SK-N-SH (cell line): Measurements from ENCODE around the gene SLPI. TPM values are rescaled to one million over a fixed set of nuclear protein-coding genes. Genes with fewer than 3 reads are reported as not detected.

Source experiments
- CTCF ChIA-PET: fragments of 300-600, 350-600 bp; formaldehyde crosslinking; extraction: SDS; loops from one replicate; lab custom pipeline; 2021; lab: Yijun Ruan, JAX
- POLR2A ChIA-PET: fragments of 350-600 bp; sonication (Branson Sonifier 250); formaldehyde crosslinking; extraction: SDS; loops from one replicate; lab custom pipeline; 2020; ENCODE audit warnings: antibody characterized with exemption, inconsistent platforms; lab: Yijun Ruan, JAX
- DNase-seq: peaks from one replicate; pipeline ENCODE4 v3.0.0; 2012
- H2AFZ ChIP-seq: fragments of 200-600 bp; sonication (generic); 2 replicates; pipeline ENCODE4 v1.8.1; 2016; ENCODE audit warnings: antibody characterized with exemption, mild to moderate bottlenecking, low read depth
- H3F3A ChIP-seq: fragments of 200-600 bp; sonication (generic); replicated peaks from 2 replicates; pipeline ENCODE3; 2016; ENCODE audit warnings: antibody characterized with exemption, mild to moderate bottlenecking; ENCODE audit not compliant: insufficient read depth
- H3K27ac ChIP-seq, 2 experiments: fragments of 200-500 bp in 1 of 2; fragments of 200-600 bp in 1 of 2; sonication (Bioruptor generic) in 1 of 2; sonication (generic), shearing (Covaris generic) in 1 of 2; 2 replicates each; pipeline versions ENCODE4 v1.5.1 to v1.6.1; 2014 to 2016; ENCODE audit warnings: low read depth in 2 of 2, inconsistent platforms in 1 of 2, low read length in 1 of 2, mild to moderate bottlenecking in 1 of 2, mixed read lengths in 1 of 2
- H3K27me3 ChIP-seq: fragments of 200-600 bp; sonication (generic), shearing (Covaris generic); 2 replicates; pipeline ENCODE4 v1.6.1; 2016; ENCODE audit warnings: mixed run types; ENCODE audit not compliant: insufficient read depth
- H3K36me3 ChIP-seq, 2 experiments: fragments of 200-500 bp in 1 of 2; fragments of 200-600 bp in 1 of 2; sonication (Bioruptor generic) in 1 of 2; sonication (generic) in 1 of 2; replicated peaks in 1 of 2; 2 replicates each; pipeline versions ENCODE3 to v1.5.1; 2014 to 2016; ENCODE audit warnings: low read length in 1 of 2, mild to moderate bottlenecking in 1 of 2; ENCODE audit not compliant: insufficient read depth in 2 of 2, control insufficient read depth in 1 of 2
- H3K4me1 ChIP-seq, 2 experiments: fragments of 200-500 bp in 1 of 2; fragments of 200-600 bp in 1 of 2; sonication (Bioruptor generic) in 1 of 2; sonication (generic), shearing (Covaris generic) in 1 of 2; 2 replicates each; pipeline versions ENCODE4 v1.5.1 to v1.6.1; 2014 to 2016; ENCODE audit warnings: low read depth in 1 of 2, low read length in 1 of 2, mixed run types in 1 of 2; ENCODE audit not compliant: insufficient read depth in 2 of 2, control insufficient read depth in 1 of 2
- H3K4me2 ChIP-seq: fragments of 200-600 bp; sonication (generic), shearing (Covaris generic); 2 replicates; pipeline ENCODE4 v1.6.1; 2017; ENCODE audit warnings: mixed run types
- H3K4me3 ChIP-seq, 2 experiments: fragments of 200-500 bp in 1 of 2; fragments of 200-600 bp in 1 of 2; sonication (Bioruptor generic) in 1 of 2; sonication (generic), shearing (Covaris generic) in 1 of 2; 2 replicates each; pipeline versions ENCODE4 v1.5.1 to v1.8.1; 2014 to 2016; ENCODE audit warnings: low read depth in 2 of 2, inconsistent platforms in 1 of 2, low read length in 1 of 2, mild to moderate bottlenecking in 1 of 2, mixed read lengths in 1 of 2, moderate library complexity in 1 of 2
- H3K79me2 ChIP-seq: fragments of 200-600 bp; sonication (generic); 2 replicates; pipeline ENCODE4 v1.8.1; 2017; ENCODE audit warnings: mild to moderate bottlenecking; ENCODE audit not compliant: insufficient read depth
- H3K9ac ChIP-seq: fragments of 200-600 bp; sonication (generic); 2 replicates; pipeline ENCODE4 v1.6.1; 2017; ENCODE audit warnings: mixed run types
- H3K9me2 ChIP-seq: fragments of 200-600 bp; sonication (generic); 2 replicates; pipeline ENCODE4 v1.6.1; 2017; ENCODE audit warnings: mixed run types
- H3K9me3 ChIP-seq: fragments of 200-600 bp; sonication (generic); 2 replicates; pipeline ENCODE4 v1.6.1; 2017; ENCODE audit warnings: mixed run types, mild to moderate bottlenecking, moderate library complexity
- H4K20me1 ChIP-seq: fragments of 200-600 bp; sonication (generic); 2 replicates; pipeline ENCODE4 v1.6.1; 2017; ENCODE audit warnings: mild to moderate bottlenecking, mixed run types; ENCODE audit not compliant: insufficient read depth
- EP300 ChIP-seq, 2 experiments: IDR thresholded peaks; 2 replicates each; pipeline versions ENCODE4 v1.4.0 to v1.6.1; 2012; ENCODE audit warnings: borderline replicate concordance in 1 of 2, low read depth in 1 of 2, low read length in 1 of 2
- EZH2phosphoT487 ChIP-seq: fragments of 200-600 bp; sonication (generic); IDR thresholded peaks from 2 replicates; pipeline ENCODE4 v1.6.1; 2017; ENCODE audit warnings: low read depth, mixed run types, mild to moderate bottlenecking, antibody characterized with exemption, moderate library complexity, borderline replicate concordance
- GATA2 ChIP-seq: sonication (generic); formaldehyde crosslinking; IDR thresholded peaks from 2 replicates; pipeline ENCODE4 v1.5.0; 2020; ENCODE audit warnings: mild to moderate bottlenecking, missing genetic modification reagents
- JUND ChIP-seq: IDR thresholded peaks from 2 replicates; pipeline ENCODE4 v1.4.0; 2012
- MEF2A ChIP-seq: IDR thresholded peaks from 2 replicates; pipeline ENCODE4 v1.4.0; 2012; ENCODE audit warnings: low read depth, borderline replicate concordance
- NRF1 ChIP-seq: IDR thresholded peaks from 2 replicates; pipeline ENCODE4 v1.6.1; 2012; ENCODE audit warnings: low read depth, mild to moderate bottlenecking, low read length
- POLR2AphosphoS5 ChIP-seq: IDR thresholded peaks from 2 replicates; pipeline ENCODE4 v1.6.1; 2012; ENCODE audit warnings: low read depth, low read length
- RAD21 ChIP-seq: IDR thresholded peaks from 2 replicates; pipeline ENCODE4 v1.6.1; 2012; ENCODE audit warnings: mild to moderate bottlenecking, low read length
- TEAD4 ChIP-seq: IDR thresholded peaks from 2 replicates; pipeline ENCODE4 v1.4.0; 2012; ENCODE audit warnings: mild to moderate bottlenecking, borderline replicate concordance; ENCODE audit not compliant: insufficient read depth
- WGBS: methylation state at CpG from one replicate; pipeline ENCODE4 v1.1.6; 2017; ENCODE audit warnings: low lambda C conversion rate; 5-methylcytosine and 5-hydroxymethylcytosine counted together
- polyA plus RNA-seq, 3 experiments: library from polyadenylated mRNA; depleted of rRNA; stranded (reverse); fragments of >200 nt; gene quantifications; 2 replicates each; pipeline ENCODE4 v1.2.3, GENCODE V29; 2012
- TF ChIP-seq, protein P1 (sequence below): IDR thresholded peaks from 2 replicates; pipeline ENCODE4 v1.6.1; 2012; ENCODE audit warnings: mild to moderate bottlenecking, low read depth, low read length, moderate library complexity
- TF ChIP-seq, protein P2 (sequence below): fragments of 150-350 bp; IDR thresholded peaks from 2 replicates; pipeline ENCODE4 v1.6.1; 2017; ENCODE audit warnings: antibody characterized with exemption, low read length, low read depth, borderline replicate concordance
- TF ChIP-seq, protein P3 (sequence below): IDR thresholded peaks from 2 replicates; pipeline ENCODE4; 2012
- TF ChIP-seq, protein P4 (sequence below): IDR thresholded peaks from 2 replicates; pipeline ENCODE4 v1.4.0; 2012; ENCODE audit warnings: low read depth, borderline replicate concordance

The SLPI gene
- polyA plus RNA-seq, 1 of the 3 experiments (the other 2 are of a cell fraction) = not detected

DNA sequence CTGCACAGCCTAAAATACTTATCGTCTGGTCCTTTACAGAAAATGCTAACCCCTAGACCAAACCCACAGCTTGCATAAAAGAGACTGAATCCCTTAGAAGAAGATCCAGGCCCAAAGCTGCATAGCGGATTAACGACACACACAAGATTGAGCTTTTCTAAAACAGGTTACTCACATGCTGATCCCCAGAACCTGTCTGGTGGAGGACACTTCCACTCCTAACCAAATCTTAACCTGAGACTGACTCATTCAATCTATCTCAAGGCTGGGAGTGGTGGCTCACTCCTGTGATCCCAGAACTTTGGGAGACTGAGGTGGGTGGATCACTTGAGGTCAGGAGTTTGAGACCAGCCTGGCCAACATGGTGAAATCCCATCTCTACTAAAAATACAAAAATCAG, 2.8 kb upstream of the SLPI start:
- TF ChIP-seq GATA2 = no peak
- TF ChIP-seq NRF1 = no peak
- H3K4me3 ChIP-seq = no peak overlapping the region
- WGBS = 57% methylated on average over 3 of the region's 3 CpGs
- no peaks in the 10 kb centered on the region for H4K20me1 ChIP-seq
- no peaks in the 10 kb centered on the region for H3K79me2 ChIP-seq
- no peaks in the 10 kb centered on the region for H3K36me3 ChIP-seq
- no peaks in the 10 kb centered on the region for H3F3A ChIP-seq
- H3K9me2 ChIP-seq = no peaks in the 10 kb centered on the region
- H2AFZ ChIP-seq = no peak overlapping the region
- no peak overlapping the region for H3K27ac ChIP-seq
- DNase-seq = no peak
- CTCF ChIA-PET = interaction anchor here (1.3 to 1.4 kb wide), 2 partner anchors 34 to 36 kb away, joined by 3 to 5 read pairs; no protein-coding TSS in a partner anchor
- peaks cover 50% of the 10 kb centered on the region for H3K27me3 ChIP-seq
- no peaks in the 10 kb centered on the region for H3K9me3 ChIP-seq
- no peak overlapping the region for H3K4me2 ChIP-seq
- POLR2A ChIA-PET = no interaction called here
- no peak overlapping the region for H3K9ac ChIP-seq
- no peaks in the 10 kb centered on the region for H3K4me1 ChIP-seq

DNA sequence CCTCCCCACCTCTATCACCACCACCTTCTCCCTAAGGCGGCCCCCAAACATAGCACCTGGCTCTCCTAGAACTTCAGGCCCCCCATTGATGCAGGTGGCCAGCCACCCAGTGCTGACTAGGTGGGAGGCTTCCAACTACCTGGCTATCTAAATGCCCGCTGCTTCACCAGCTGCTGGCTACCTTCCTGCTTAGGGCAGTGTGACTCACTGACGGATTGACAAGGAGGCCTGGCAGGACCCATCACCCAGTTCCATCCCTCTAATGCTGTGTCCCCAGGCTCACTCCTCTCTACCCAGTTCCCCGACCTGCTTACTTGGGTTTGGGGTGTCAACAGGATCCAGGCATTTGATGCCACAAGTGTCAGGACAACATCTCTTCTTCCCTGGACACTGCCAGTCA, 1.1 kb downstream of the SLPI start:
- Histone ChIP-seq H3K4me2 (no peak overlapping the region), H3K9ac (no peak overlapping the region), H3K9me2 (no peaks in the 10 kb centered on the region), H3K36me3 (no peaks in the 10 kb centered on the region), H2AFZ (no peak overlapping the region), H3F3A (no peaks in the 10 kb centered on the region), H3K27ac (no peak overlapping the region), H3K79me2 (no peaks in the 10 kb centered on the region), H3K27me3 (peaks cover 34% of the 10 kb centered on the region; the same call in 1 of the 2 replicates), H3K4me1 (no peaks in the 10 kb centered on the region), H3K4me3 (no peak overlapping the region), H4K20me1 (no peaks in the 10 kb centered on the region), H3K9me3 (no peaks in the 10 kb centered on the region)
- ChIA-PET POLR2A (no interaction called here), CTCF (interaction anchor here (1.0 kb wide), 2 partner anchors 10 to 37 kb away, joined by 3 read pairs; no protein-coding TSS in a partner anchor)
- WGBS = 18% methylated on average over 4 of the region's 4 CpGs
- DNase-seq = no peak
- no peak for TF ChIP-seq POLR2AphosphoS5

DNA sequence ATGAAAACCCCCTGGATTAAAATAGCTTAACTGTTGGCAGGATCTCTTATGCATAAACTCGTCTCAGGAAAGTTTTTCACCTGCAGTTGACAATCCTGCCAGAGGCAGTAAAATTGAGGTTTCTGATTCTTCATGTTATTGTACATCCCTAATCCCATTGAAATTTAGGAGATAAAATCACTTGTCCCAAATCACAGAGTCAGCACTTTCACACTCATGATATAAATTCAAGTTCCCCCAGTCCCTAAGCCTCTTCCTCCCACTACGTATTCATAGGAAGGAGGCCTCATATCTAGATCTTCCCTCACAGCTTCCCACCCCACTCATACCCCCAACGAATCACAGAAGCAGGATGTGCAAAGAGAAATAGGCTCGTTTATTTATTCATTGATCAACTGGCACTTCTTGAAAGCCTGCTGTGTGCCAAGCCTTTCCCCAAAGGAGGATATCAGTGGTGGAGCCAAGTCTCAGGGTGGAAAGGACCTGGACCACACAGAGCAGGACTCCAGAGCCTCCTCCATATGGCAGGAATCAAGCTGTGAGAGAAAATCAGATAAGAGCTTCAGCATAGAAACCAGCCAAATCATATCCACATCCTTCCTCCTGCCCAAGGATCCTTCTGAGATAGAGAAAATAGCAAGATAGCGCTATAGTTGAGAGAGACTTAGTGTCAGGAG, 2.3 kb downstream of the SLPI start:
- H3K9me3 ChIP-seq = no peaks in the 10 kb centered on the region
- no peaks in the 10 kb centered on the region for H3K9me2 ChIP-seq
- no peaks in the 10 kb centered on the region for H3K4me1 ChIP-seq
- no peak overlapping the region for H3K4me3 ChIP-seq
- no peak for DNase-seq
- H3K79me2 ChIP-seq = no peaks in the 10 kb centered on the region
- CTCF ChIA-PET = interaction anchor here (1.0 kb wide), 1 partner anchor 38 kb away, joined by 3 read pairs; no protein-coding TSS in a partner anchor
- no peak overlapping the region for H3K9ac ChIP-seq
- H3F3A ChIP-seq = no peaks in the 10 kb centered on the region
- H3K4me2 ChIP-seq = no peak overlapping the region
- peaks cover 34% of the 10 kb centered on the region; the same call in 1 of the 2 replicates for H3K27me3 ChIP-seq
- no peak overlapping the region for H2AFZ ChIP-seq
- POLR2A ChIA-PET = no interaction called here
- 6% methylated on average over 5 of the region's 5 CpGs for WGBS
- no peak overlapping the region for H3K27ac ChIP-seq
- no peaks in the 10 kb centered on the region for H3K36me3 ChIP-seq
- H4K20me1 ChIP-seq = no peaks in the 10 kb centered on the region
- TF ChIP-seq, protein P1, sequence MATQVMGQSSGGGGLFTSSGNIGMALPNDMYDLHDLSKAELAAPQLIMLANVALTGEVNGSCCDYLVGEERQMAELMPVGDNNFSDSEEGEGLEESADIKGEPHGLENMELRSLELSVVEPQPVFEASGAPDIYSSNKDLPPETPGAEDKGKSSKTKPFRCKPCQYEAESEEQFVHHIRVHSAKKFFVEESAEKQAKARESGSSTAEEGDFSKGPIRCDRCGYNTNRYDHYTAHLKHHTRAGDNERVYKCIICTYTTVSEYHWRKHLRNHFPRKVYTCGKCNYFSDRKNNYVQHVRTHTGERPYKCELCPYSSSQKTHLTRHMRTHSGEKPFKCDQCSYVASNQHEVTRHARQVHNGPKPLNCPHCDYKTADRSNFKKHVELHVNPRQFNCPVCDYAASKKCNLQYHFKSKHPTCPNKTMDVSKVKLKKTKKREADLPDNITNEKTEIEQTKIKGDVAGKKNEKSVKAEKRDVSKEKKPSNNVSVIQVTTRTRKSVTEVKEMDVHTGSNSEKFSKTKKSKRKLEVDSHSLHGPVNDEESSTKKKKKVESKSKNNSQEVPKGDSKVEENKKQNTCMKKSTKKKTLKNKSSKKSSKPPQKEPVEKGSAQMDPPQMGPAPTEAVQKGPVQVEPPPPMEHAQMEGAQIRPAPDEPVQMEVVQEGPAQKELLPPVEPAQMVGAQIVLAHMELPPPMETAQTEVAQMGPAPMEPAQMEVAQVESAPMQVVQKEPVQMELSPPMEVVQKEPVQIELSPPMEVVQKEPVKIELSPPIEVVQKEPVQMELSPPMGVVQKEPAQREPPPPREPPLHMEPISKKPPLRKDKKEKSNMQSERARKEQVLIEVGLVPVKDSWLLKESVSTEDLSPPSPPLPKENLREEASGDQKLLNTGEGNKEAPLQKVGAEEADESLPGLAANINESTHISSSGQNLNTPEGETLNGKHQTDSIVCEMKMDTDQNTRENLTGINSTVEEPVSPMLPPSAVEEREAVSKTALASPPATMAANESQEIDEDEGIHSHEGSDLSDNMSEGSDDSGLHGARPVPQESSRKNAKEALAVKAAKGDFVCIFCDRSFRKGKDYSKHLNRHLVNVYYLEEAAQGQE = no peak
- no peak for TF ChIP-seq JUND
- no peak for TF ChIP-seq MEF2A
- TF ChIP-seq, protein P2, sequence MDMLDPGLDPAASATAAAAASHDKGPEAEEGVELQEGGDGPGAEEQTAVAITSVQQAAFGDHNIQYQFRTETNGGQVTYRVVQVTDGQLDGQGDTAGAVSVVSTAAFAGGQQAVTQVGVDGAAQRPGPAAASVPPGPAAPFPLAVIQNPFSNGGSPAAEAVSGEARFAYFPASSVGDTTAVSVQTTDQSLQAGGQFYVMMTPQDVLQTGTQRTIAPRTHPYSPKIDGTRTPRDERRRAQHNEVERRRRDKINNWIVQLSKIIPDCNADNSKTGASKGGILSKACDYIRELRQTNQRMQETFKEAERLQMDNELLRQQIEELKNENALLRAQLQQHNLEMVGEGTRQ = no peak
- TF ChIP-seq EP300 (IDR thresholded peaks at IDR 0.05; ENCODE audit: borderline replicate concordance in 1 of 2, low read depth in 1 of 2, low read length in 1 of 2) = no peak
- TF ChIP-seq EZH2phosphoT487 = no peak
- TF ChIP-seq, protein P3, sequence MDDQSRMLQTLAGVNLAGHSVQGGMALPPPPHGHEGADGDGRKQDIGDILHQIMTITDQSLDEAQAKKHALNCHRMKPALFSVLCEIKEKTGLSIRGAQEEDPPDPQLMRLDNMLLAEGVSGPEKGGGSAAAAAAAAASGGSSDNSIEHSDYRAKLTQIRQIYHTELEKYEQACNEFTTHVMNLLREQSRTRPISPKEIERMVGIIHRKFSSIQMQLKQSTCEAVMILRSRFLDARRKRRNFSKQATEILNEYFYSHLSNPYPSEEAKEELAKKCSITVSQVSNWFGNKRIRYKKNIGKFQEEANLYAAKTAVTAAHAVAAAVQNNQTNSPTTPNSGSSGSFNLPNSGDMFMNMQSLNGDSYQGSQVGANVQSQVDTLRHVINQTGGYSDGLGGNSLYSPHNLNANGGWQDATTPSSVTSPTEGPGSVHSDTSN = no peak
- no peak for TF ChIP-seq TEAD4
- TF ChIP-seq, protein P4, sequence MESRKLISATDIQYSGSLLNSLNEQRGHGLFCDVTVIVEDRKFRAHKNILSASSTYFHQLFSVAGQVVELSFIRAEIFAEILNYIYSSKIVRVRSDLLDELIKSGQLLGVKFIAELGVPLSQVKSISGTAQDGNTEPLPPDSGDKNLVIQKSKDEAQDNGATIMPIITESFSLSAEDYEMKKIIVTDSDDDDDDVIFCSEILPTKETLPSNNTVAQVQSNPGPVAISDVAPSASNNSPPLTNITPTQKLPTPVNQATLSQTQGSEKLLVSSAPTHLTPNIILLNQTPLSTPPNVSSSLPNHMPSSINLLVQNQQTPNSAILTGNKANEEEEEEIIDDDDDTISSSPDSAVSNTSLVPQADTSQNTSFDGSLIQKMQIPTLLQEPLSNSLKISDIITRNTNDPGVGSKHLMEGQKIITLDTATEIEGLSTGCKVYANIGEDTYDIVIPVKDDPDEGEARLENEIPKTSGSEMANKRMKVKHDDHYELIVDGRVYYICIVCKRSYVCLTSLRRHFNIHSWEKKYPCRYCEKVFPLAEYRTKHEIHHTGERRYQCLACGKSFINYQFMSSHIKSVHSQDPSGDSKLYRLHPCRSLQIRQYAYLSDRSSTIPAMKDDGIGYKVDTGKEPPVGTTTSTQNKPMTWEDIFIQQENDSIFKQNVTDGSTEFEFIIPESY = no peak
- TF ChIP-seq RAD21 = no peak
